GM04503 (cell line): ENCODE measurements around the gene MMP2.
A peak's percentile ranks its signal among the peaks of the same experiment; 100 is the strongest.

Experiments
- DNase-seq: peaks from one replicate; pipeline ENCODE4 v3.0.0-alpha.2; 2012; ENCODE audit warnings: low read depth

Gene MMP2

DNA sequence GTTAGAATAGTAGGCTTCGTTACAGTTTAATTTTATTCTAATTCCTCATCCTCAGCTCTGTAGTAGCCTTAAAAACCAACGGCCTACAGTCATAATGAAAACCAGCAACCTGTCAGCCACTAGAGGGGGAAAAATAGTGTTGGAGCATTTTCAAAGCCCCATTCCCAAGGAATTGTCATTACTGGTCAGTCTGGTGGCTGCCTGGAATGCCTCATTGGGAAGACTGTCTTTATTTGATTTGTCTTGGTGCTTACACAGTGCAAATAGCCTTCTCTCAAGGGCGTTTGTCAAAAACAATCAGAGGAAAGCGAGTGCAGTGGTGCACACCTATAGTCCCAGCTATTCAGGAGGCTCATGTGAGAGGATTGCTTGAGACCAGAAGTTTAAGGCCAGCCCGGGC lies 34.6 kb downstream of the MMP2 start:
- no peak for DNase-seq

- DNase-seq = no peak
Measured at GRCh38 chr16:55515111-55515510, 36.1 kb downstream of the MMP2 start.

DNA sequence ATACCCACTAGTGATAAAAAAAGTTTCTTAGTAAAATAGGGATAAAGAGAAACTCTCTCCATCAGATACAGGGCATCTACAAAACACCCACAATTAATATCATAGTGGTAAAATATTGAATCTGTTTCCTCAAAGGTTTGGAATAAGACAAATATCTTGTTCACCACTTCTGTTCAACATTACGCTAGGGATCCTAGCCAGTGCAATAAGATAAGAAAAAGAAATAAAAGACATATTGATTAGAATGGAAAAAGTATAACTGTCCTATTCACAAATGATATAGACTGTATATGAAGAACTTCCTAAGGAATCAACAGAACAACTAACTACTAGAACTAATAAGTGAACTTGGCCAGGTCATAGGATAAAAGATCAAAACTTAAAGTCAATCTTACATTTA lies 42.8 kb downstream of the MMP2 start:
- no peak for DNase-seq

DNA sequence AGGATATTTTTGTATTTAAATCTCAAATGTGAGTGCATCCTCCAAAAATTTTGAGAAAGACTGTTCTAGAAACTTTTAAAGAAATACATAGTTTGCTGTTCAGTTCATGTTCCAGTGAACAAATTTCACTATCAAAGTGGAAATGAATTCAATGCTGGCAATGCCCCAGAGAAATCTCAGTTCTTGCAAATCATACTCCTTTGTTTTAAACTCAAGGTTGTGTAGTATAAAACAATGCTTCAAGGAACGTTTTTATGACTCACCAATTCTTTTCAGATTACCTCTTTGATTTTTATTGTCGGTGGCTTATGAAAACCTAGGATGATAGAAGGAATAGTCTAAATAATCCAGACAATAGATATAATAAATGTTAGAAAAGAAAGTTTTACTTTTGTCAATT lies 47.4 kb downstream of the MMP2 start:
- no peak for DNase-seq

DNA sequence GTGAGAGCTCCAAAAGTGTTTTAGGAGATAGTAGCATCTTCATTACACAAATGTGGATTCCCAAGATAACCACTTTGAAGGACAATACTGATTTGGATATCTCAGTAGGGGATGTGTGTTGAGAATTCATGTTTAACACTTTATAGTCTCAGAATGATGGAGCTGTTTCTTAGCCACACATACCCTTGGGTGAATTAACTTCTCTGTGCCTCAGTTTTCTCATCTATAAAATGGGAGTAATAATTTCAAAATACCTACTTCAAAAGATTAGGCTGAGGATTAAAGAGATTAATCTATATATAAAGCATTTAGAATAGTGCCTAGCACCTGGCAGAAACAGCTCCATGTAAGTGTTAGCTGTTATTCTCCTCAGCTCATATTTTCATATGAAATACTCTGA lies 48.9 kb downstream of the MMP2 start:
- DNase-seq = no peak

- peak; percentile 37 for DNase-seq
Measured at GRCh38 chr16:55529018-55529417, 50.0 kb downstream of the MMP2 start.

DNA sequence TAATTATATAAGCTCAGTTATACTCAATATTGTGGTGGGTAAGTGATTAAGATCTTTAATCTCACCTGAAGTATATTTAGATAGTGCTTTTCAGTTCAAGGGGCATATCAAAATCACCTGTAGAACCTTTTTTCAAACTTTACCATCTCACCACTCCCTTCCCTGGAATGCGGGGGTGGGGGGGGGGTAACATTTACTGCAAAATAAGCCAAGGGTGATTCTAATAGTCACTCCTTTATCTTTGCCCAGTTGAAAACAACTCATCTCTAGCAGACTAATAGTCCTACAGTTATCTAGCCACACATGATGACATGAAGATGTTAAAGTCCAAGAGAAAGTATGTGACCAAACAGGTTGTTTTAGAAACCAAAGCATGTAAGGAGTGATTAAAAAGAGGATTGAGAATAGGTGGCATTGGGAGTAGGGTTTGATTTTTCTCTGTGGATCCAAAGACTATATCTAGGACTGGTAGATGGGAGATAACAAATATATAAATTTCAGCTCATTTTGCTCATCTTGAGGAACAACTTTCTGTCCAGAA lies 51.4 kb downstream of the MMP2 start:
- no peak for DNase-seq

GRCh38 chr16:55532227-55532626 lies 53.2 kb downstream of the MMP2 start:
- DNase-seq = no peak

DNA sequence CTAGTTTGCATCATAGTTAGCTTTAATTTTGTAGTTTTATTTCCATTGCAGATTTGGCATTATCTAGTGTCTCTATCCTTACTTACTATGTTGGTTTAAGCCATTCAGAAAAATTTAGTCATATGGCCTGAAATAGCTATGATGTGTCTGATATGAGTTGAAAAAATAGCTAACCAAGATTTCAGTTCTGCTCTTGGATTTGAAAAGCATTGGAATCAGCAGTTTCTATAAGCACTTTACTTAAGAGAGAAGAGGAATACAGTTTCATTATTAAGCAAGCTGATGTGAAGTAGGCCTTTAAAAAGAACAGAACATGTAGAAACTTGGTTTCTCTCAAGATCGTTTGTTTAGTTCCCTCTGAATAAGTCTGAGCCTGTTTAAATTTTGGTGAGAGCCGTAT lies 55.8 kb downstream of the MMP2 start:
- DNase-seq = no peak

- DNase-seq = no peak
Measured at GRCh38 chr16:55539049-55539448, 60.1 kb downstream of the MMP2 start.

DNA sequence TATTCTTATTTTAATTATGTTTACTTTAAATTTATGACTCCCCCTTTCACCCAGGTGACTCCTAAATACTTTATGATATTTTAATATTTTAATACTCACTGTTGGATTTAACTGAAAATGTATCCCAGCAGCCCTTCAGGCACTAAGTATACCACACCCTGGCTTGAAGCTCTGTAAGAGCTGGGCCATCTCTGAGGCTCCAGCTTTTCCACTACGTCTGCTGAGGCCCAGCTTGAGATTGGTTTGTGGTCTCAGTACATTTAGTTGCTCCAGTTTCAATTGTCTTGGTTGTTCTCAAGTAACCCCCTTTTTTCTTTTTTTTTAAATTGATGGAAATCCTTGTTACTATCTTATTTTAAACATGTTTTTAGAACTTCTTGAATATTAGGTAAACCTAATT lies 60.5 kb downstream of the MMP2 start:
- no peak for DNase-seq

GRCh38 chr16:55540221-55540620 lies 61.2 kb downstream of the MMP2 start:
- DNase-seq = no peak

- peak; percentile 39 for DNase-seq
Measured at GRCh38 chr16:55542459-55543082, 63.6 kb downstream of the MMP2 start.

DNA sequence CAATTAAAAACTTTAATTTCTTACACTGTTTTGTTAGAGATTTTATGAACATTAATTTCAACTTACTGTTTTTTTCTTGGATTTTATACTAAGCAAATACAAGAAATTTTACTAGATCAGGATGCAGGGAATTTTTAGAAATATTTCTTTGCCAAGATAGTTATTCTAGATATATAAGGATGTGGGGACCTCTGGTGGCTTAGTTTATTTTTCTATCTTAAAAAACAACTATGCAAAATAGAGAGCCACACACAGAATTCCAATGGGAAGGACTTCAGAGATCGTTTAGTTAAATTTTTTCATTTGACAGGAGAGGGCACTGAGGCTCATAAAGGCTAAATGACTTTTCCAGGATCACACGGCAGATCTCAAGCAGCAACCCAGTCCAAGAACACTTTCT lies 64.5 kb downstream of the MMP2 start:
- DNase-seq = no peak

DNA sequence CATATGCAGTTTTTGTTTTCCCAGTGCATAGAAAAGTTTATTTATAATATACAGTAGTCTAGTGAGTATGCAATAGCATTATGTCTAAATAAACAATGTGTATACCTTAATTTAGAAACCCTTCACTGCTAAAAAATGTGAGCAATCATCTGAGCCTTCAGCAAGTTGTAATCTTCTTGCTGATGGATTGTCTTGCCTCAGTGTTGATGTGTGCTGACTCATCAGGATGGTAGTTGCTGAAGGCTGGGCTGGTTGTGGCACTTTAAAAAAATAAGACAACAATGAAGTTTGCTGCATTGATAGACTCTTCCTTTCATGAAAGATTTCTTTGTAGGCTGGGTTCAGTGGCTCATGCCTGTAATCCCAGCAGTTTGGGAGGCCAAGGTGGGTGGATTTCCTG lies 73.6 kb downstream of the MMP2 start:
- peak; percentile 87 for DNase-seq

- DNase-seq = peak; percentile 60
Measured at GRCh38 chr16:55555436-55555835, 76.4 kb downstream of the MMP2 start.
